Measurements from ENCODE around the gene OR6K3. TPM values are rescaled to one million over a fixed set of nuclear protein-coding genes. Genes with fewer than 3 reads are reported as not detected.

Gene OR6K3
- total RNA-seq, 1 experiment from 2014 or later: not detected

- H3K27ac Mint-ChIP-seq (ENCODE audit: low read depth, unreplicated experiment): no peak overlapping the region
- no peak overlapping the region for H3K4me3 Mint-ChIP-seq (ENCODE audit: unreplicated experiment)
- no peak for TF ChIP-seq CTCF (IDR thresholded peaks at IDR 0.05; ENCODE audit: unreplicated experiment)
- no peak for DNase-seq (ENCODE audit: unreplicated experiment)
- BruUV-seq (replicated peaks): no TSS peak
- no peaks in the 10 kb centered on the region for H3K9me3 Mint-ChIP-seq (ENCODE audit: unreplicated experiment)
- no peaks in the 10 kb centered on the region for H3K36me3 Mint-ChIP-seq (ENCODE audit: insufficient read depth, unreplicated experiment)
- H3K4me1 Mint-ChIP-seq (ENCODE audit: insufficient read depth, unreplicated experiment): no peaks in the 10 kb centered on the region
- ChIA-PET POLR2A (no interaction called here), CTCF (interaction anchor here (0.6 kb wide), 1 partner anchor 184 kb away, joined by 4 read pairs; no protein-coding TSS in a partner anchor)
- intact Hi-C loops (cut with micrococcal nuclease): no loop called here
- H3K27me3 Mint-ChIP-seq (ENCODE audit: insufficient read depth, unreplicated experiment): peaks cover 95% of the 10 kb centered on the region
These were observed 3.9 kb upstream of the OR6K3 start for GRCh38 chr1:158724442-158724841.

GRCh38 chr1:158719664-158720063 is 856 bp downstream of the OR6K3 start:
- BruUV-seq (replicated peaks): no TSS peak
- intact Hi-C loops (cut with micrococcal nuclease): no loop called here
- CTCF ChIA-PET: interaction anchor here (0.7 kb wide), 1 partner anchor 652 kb away, joined by 3 read pairs; no protein-coding TSS in a partner anchor
- peaks cover 92% of the 10 kb centered on the region for H3K27me3 Mint-ChIP-seq (ENCODE audit: insufficient read depth, unreplicated experiment)
- POLR2A ChIA-PET: no interaction called here
- no peak for DNase-seq (ENCODE audit: unreplicated experiment)
- TF ChIP-seq CTCF (IDR thresholded peaks at IDR 0.05; ENCODE audit: unreplicated experiment): no peak
- peaks cover 6% of the 10 kb centered on the region for H3K4me1 Mint-ChIP-seq (ENCODE audit: insufficient read depth, unreplicated experiment)
- H3K36me3 Mint-ChIP-seq (ENCODE audit: insufficient read depth, unreplicated experiment): no peaks in the 10 kb centered on the region
- H3K9me3 Mint-ChIP-seq (ENCODE audit: unreplicated experiment): no peaks in the 10 kb centered on the region
- H3K4me3 Mint-ChIP-seq (ENCODE audit: unreplicated experiment): no peak overlapping the region
- H3K27ac Mint-ChIP-seq (ENCODE audit: low read depth, unreplicated experiment): no peak overlapping the region

- Mint-ChIP-seq H3K4me3 (ENCODE audit: unreplicated experiment) (no peak overlapping the region), H3K4me1 (ENCODE audit: insufficient read depth, unreplicated experiment) (peaks cover 6% of the 10 kb centered on the region), H3K27ac (ENCODE audit: low read depth, unreplicated experiment) (no peak overlapping the region), H3K27me3 (ENCODE audit: insufficient read depth, unreplicated experiment) (peaks cover 97% of the 10 kb centered on the region), H3K9me3 (ENCODE audit: unreplicated experiment) (no peaks in the 10 kb centered on the region), H3K36me3 (ENCODE audit: insufficient read depth, unreplicated experiment) (no peaks in the 10 kb centered on the region)
- no TSS peak for BruUV-seq (replicated peaks)
- CTCF ChIA-PET: interaction anchor here (0.6 kb wide), 1 partner anchor 444 kb away, joined by 3 read pairs; no protein-coding TSS in a partner anchor
- POLR2A ChIA-PET: no interaction called here
- no peak for DNase-seq (ENCODE audit: unreplicated experiment)
- intact Hi-C loops (cut with micrococcal nuclease): no loop called here
- TF ChIP-seq CTCF (IDR thresholded peaks at IDR 0.05; ENCODE audit: unreplicated experiment): no peak
These were observed 3.2 kb downstream of the OR6K3 start for GRCh38 chr1:158717344-158717743.

GRCh38 chr1:158716335-158716734 is 4.2 kb downstream of the OR6K3 start:
- no peaks in the 10 kb centered on the region for H3K9me3 Mint-ChIP-seq (ENCODE audit: unreplicated experiment)
- intact Hi-C loops (cut with micrococcal nuclease): no loop called here
- no peaks in the 10 kb centered on the region for H3K36me3 Mint-ChIP-seq (ENCODE audit: insufficient read depth, unreplicated experiment)
- CTCF ChIA-PET: no interaction called here
- no peak overlapping the region for H3K4me3 Mint-ChIP-seq (ENCODE audit: unreplicated experiment)
- H3K27me3 Mint-ChIP-seq (ENCODE audit: insufficient read depth, unreplicated experiment): peaks cover 97% of the 10 kb centered on the region
- H3K4me1 Mint-ChIP-seq (ENCODE audit: insufficient read depth, unreplicated experiment): peaks cover 6% of the 10 kb centered on the region
- no peak for DNase-seq (ENCODE audit: unreplicated experiment)
- POLR2A ChIA-PET: no interaction called here
- no TSS peak for BruUV-seq (replicated peaks)
- no peak for TF ChIP-seq CTCF (IDR thresholded peaks at IDR 0.05; ENCODE audit: unreplicated experiment)
- no peak overlapping the region for H3K27ac Mint-ChIP-seq (ENCODE audit: low read depth, unreplicated experiment)
